Activated effector memory CD4-positive, alpha-beta T cell treated with Interleukin-2 at 50 U/mL for 16 hours (primary cell): ENCODE data around the gene ZMIZ1.

Source experiments
- DNase-seq: peaks from one replicate; pipeline ENCODE4 v3.0.0-alpha.2; 2020

Gene ZMIZ1

DNA sequence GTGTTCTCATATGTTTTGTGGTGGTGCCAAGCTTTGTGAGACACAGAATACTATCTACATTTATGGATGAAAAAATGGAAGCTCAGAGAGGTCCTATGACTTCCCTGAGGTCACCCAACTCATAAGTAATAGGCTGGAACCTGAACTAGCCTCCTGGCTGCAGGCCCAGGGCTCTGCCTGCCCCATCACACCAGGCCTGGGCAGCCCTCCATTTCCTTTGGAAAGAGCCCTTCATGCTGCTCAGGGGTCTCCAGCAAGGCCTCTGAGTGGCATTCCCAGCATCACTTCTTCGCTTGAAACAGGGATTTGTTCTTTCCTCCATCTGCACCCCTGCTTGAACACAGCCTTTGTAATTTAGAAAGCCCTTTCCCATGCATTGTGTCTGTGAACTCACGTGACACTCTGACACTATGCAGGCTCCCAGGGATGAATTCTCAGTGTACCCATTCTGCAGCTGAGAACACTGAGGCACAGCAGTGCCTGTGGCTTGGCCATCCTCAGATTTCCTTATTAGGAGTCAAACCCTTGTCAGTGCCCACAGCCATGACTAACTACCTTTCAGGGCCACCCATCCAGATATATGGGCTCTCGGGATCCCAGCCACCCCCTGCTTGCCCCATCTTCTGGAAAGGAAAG is 150.7 kb downstream of the ZMIZ1 start:
- no peak for DNase-seq

DNA sequence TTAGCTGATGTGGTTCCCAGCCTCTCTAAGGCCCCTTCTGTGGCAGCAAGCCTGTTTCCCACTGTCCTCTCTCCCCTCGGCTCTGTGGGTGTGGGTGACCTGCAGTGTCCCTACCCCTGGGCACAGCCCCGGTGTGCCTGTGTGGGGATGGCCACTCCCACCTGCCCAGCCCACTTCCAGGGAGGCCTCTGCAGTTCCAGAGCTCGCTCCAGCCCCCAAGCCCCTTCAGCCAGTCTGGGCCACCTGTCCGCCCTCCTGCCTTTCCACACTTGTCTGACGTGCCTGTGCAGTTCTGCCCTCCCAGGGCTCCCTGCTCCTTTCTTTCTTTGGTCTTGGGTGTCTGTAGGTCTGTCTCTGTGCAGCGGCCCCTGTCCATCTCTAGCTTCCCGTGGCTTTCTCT is 151.5 kb downstream of the ZMIZ1 start:
- DNase-seq = no peak

DNA sequence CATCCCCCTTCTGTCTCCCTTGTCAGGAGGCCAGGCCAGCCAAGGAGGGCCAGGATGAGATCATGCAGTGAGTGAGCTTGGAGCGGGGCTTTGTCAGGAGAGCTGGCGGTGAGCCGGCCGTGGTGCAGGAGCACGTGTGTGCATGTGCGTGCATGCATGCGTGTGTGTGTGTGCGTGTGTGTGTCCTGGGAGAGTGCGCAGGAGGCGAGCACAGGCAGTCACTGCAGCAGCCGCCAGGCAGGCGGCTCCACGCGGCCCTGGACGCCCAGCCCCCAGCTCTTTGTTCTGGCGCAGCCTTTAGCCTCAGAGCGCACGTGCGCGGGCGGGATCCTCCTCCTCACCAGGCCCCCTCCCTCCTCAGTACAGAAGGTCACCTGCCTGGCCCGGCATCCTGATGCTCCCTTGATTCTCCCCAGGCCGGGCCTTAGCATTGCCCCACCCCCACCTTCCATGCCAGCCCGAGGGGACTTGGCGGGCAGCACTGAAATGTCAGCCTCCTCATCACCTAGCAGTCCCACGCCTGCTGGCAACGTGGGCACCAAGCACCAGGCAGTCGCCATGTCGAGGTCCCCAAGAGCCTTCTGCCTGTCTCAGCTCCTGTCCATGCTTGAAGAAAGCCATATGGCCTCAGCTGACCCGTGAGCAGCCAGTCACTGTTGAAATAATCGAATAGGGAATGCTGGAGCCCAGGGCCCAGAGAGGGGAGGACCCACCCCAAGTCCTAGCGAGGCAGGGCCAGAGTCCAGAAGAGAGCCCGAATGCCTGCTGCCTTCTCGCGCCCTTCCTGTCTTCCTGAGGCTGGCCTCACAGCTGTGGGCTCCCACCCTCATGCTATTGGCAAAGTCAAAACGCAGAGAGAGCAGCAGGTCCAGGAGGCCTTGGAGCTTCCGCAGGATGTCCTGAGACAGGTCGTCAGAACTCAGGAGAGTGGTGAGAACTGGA is 152.6 kb downstream of the ZMIZ1 start:
- no peak for DNase-seq

DNA sequence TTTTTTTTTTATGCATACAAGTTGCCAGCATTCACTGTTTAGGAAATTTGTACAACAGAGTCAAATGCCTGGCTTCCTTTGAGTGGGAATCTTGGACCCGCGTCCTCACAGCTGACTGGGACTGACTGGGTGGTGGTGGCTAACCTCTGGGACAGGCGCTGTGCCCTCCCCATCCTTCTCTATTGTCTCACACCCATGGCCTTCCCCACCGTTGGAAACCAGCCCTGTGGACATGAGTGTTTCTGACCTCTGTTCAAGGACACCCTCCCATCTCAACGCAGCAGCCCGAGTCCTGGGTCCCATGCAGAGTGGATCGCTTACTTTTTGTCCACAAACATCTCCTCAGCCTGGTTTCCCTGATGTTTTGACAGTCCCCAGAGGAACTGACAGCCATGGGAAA is 153.4 kb downstream of the ZMIZ1 start:
- DNase-seq = no peak

DNA sequence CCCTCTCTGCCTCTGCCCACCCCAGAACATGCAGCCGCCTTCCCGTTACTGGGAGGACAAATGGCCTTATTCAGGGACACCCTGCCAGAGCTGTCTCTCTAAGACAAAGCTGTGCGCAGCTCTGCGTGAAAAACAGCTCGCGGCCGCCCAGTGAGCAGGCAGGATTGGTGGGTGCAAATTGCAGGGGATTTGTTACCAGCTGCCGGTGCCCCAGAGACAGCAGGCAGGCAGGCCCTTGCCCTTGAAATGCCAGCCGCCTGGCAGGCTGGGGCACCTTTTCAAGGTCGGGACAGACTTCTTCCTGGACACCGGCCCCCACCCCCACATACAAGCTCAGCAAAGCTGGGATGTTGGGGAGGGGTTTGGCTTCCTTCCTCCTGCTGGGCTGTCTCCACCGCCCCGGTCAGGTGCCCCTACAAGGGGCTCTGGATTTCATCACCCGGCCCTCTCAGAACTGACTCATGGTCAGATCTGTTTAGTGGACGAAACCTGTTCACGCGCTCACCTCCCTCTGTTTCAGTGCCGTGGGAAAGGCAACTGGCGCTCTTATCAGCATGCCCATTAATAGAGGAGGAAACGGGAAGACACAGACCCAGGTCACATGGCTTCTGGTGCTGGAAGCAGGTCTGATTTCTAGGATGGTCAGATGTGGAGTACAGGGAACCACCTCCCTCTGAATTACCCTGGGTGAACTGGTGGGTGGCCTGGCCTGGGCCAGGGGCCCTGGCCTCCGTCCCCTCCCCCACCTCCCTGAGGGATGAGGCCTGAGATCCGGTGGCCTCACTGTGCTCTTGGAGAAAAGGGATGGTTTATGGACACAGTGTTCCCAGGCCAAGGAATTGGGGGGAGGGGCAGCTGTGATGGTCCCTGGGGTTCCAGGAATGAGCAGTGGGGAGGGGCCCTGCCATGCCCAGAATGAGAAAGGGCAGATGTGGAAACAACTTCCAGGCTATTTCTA is 154.6 kb downstream of the ZMIZ1 start:
- DNase-seq = no peak

DNA sequence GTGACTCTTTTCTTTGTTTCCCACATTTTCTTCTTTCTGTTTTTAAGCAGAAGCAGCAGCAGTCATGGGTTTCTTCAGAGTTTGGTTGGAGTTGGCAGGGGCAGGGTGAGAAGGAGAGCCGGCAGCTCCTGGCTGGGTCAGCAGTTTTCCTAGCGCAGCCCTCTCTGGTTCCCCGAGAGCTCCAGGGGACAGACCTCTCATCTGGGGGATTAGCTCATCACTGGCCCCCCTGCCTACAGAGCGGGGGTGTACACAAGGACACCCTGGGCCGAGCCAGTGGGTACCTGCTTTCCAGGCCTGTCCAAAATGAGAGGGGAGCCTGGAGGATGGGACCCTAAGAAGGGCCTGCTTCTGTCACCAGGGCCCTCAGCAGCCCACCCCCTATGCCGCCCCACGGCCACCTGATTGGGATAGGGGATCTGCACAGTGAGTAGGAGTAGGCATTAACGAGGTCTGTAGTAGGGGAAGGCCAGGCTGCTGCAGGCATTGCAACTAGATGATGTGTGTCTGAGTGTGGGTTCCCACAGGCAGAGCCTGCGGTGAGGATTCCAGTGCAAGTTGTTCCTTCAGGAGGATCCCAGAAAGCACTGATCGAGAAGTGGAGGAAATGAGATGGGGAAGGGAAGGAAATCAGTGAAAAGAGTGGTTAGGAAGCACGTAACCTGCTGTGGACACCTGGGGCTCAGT is 155.6 kb downstream of the ZMIZ1 start:
- no peak for DNase-seq

DNA sequence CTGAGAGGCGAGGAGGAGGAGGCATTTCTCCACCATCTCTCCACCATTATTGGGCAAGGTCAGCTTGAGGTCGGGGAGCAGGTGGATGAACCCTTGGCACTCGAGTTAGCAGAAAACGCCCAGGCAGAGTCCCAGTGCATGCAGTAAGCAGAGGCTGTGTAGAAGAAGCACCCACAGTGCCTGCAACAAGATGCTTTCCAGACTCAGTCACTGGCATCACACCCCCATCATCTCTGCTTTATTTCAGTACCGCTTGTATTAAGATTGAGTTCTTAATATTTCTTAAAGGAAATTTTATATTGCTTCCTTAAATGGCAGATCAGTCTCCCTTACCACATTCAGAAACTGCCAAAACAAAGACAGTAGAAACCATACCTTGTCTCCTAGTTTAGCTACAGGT is 156.2 kb downstream of the ZMIZ1 start:
- no peak for DNase-seq

DNA sequence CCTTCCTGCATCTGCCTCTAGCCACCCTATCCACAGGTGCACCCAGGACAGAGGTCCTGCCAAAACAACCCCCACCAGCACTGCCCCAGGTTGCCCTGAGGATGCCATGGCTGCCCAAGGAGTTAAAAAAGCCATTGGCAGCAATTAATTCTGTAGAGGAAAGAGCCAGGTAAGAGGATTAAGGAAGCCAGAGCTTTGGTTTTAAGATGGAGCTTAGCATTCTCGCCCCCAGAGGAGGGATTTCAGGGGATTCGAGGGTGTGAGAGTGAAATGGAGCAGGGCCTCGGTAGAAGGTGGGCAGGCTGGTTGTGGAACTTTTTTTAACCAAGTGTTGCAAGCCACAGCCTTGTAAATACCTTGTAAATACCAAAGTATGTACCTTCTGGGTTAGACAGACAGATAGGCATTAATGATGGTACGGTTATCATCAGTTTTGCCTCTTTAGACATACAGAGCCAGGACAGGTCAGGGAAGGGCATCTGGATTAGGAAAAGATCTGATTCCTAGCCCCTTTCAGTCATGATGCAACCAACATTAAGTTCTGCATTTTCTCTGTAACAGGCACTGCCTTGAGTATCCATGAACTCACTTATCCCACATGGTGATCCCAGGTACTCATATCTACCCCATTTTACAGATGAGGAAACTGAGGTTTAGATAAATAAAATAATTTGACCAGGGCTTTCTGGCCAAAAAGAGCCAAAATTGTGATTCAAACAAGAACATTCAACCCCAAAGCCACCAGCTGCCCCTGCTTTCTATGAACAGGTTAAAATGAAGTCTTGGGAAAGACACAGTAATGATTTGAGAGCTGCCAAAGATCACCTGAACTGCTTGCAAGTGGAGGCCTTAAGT is 157.9 kb downstream of the ZMIZ1 start:
- DNase-seq = no peak

DNA sequence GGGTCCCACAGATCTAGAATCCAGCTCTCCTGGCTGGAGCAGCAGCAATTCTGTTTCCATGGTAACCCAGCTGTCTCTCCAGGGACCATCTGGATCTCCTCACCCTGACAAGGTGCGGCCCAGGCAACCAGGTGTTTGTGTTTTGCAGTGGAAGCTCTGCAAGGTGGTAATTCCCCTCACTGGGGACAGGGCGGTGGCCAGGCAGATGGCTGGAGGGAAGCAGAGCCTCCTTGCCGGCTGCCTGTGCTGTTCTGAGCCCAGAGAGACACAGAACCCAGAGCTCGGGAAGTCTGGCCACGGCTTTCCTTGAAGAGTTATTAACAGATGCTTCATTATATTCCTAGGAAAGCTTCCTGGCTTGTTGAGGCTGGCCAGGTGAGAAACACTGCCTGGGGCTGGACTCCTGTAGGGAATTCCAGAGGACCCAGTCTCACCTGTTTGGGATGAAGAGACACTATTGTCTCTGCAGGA is 160.3 kb downstream of the ZMIZ1 start:
- no peak for DNase-seq

DNA sequence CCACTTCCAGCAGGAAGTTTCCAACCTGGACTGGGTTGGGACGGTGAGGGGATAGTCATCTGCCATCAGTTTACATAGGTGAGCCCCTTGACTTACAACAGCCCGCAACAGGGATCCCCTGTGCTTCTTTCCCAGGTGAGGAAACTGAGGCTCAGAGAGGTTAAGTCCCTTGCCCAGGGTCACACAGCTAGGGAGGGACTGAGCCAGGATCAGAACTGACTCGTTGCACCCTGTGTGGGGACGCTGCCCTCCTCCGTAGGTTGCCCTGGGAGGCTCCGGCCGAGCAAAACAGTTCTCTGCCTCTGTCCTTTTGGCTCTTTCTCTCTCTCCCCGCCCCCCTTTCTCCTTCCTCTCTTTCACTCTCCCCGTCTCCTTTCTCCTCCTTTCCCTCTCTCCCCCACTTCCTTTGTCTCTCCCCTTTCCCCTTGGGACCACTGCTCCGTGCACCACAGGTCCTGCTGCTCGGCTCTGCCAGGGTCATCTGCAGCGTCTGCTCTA is 161.1 kb downstream of the ZMIZ1 start:
- no peak for DNase-seq

DNA sequence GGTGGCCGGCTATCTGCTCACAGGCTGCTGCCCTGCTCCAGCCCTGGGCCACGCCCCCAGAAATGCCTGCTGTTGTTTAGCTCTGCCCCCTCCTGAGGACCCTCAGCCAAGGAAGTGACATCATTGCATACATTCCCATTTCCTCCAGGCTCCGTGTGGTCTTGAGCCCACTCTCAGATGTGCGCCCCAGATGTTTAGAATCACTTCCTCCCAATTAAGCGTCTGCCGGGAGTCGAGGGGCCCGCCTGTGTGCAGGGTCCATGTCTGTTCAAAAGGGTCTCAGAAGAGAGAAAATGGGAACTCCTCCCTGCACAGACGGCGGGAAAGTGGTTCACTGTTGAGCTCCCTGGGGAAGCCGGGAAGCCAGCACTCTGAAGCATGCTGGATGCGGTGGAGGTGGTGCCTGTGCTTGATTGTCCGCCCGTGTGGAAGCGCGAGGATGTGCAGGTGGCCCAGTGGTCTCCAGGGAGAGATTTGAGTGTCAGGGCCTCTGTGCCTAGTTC is 161.6 kb downstream of the ZMIZ1 start:
- no peak for DNase-seq

DNA sequence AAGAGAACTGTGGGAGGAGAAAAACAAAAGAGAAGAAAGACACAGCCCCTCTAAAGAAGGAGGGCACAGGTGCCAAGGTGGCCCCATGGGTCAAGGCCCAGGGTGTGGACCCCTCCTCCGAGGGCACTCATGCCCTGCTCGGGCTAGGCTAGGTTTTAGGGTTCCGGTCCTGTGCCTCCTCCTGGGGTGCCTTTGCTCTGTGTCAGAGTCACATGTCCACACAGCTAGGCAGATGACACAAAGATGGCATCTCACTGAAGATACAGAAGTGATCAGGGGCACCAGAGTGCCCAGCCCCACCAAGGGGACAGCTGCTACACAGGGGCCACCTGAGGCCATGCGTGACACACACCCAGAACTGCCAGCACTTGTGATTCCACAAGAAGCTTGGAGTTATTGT is 162.1 kb downstream of the ZMIZ1 start:
- DNase-seq = no peak

DNA sequence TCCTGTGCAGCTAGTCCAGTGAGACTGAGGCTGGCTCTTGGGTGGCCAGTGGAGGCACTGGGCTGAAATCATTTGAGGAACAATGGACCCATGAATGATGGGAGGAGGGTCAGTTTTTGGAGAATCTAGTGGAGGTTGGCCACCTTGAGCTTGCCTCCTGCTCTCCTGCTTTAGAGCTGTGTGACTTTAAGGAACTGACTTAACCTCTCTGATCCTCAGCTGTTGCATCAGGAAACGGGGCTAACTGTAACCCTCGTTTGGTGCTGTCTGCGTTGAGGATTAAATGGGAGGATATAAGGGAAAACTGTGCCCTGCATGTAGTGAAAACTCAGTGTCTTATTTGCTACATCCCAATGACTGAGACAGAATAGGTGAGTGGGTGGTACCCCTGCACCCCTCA is 163.1 kb downstream of the ZMIZ1 start:
- no peak for DNase-seq

DNA sequence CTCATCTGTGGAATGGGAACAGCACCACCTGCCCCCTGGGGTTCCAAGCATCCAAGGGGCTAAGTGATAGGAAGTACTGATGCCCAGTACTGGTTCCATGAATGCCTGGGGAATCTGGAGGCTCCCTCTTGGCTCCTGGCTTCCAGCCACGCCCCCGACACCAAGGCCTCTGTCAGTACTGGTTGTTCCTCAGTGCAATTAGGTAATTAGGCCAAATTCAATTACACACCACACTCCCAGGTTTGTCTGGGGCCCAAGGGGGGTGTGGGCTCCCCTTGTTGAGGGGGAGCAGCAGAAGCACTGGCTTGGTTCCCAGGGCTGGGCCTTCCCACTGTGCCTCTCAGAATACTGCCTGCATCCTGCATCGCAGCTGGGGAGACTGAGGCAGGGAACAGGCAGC is 164.1 kb downstream of the ZMIZ1 start:
- no peak for DNase-seq

DNA sequence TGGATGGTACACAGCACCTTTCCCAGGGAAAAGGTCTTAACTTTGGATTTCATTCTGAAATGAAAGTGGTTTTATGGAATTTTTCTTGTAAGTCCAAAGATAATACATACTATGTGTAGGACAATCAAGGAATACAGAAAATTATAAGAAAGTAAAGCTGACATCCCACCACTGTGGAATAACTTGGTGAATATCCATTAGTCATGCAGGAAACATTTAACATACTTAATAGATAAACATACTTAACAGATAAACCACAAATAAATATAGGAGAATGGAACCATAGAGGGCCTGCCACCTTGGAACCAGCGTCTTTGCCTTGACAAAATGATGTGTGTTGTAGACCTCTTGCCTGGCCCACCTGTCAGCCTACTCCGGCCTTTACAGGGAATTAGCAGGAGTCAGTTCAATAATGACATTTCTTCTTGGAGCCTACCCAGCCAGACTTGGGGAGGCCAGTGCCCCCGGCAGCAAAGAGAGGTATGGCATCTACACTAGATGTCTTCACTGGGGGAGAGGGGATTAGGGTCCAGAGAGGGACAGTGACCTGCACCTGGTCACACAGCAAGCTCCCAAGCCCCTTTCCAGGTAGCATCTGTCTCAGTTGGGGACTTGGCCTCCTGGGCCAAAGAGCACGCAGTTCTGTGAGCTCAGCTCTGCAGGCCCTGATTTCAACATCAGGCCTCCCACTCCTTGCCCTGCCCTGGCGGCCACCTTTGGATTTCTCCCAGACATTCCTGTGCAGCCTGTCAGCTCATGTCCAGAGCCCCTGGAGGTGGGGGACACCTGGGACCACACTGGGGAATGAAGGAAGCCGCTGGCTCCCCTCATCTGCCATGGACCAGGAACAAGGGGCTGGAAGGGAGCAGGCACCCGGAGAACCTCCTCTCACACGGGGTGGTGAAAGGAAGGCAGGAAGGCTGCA is 165.9 kb downstream of the ZMIZ1 start:
- DNase-seq = no peak

DNA sequence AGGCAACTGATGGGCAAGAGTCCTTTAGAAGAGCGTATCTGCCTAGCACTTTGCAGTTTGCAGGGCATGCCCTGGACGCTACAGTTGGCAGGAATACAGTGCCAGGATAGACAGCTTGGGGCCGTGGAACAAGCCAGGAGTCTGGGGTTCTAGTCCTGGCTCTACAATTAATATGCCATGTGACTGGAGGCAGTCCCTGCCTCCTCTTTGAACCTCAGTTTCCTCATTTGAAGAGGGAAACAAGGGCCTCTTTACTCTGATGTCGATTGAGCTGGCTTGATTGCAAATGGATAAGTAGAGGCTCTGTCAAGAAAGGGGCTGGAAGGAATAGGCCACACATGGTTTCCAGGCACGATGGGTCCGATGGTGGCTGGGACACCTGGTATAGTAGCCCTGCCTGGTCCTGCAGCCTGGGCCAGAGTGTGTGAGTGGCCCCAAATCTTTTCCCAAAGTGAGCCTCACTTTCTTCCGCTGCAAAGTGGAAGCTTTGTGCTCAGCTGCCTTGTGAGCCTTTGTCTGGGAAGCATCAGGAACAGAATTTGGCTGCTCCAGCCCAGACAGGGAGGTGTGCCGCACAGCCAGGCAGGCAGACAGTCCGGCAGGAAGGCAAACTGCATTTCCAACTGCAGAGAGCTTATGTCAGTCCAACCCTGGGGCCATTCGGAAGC is 167.1 kb downstream of the ZMIZ1 start:
- DNase-seq = no peak

DNA sequence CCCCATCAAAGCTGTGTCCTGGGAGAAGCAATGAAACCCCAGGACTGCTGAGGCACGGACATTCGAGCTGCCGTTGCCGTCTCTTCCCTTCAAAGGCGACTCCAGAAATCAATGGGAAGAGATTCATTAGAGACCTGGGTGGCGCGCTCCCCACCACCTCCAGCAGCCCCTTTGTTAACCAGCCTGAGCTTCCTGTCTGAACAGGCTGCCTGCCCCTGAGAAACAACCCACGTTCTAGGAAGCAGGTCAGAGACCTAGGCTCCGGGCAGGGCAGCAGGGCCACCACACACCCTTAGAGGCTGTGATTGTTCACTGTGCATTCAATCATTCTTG is 167.6 kb downstream of the ZMIZ1 start:
- no peak for DNase-seq

DNA sequence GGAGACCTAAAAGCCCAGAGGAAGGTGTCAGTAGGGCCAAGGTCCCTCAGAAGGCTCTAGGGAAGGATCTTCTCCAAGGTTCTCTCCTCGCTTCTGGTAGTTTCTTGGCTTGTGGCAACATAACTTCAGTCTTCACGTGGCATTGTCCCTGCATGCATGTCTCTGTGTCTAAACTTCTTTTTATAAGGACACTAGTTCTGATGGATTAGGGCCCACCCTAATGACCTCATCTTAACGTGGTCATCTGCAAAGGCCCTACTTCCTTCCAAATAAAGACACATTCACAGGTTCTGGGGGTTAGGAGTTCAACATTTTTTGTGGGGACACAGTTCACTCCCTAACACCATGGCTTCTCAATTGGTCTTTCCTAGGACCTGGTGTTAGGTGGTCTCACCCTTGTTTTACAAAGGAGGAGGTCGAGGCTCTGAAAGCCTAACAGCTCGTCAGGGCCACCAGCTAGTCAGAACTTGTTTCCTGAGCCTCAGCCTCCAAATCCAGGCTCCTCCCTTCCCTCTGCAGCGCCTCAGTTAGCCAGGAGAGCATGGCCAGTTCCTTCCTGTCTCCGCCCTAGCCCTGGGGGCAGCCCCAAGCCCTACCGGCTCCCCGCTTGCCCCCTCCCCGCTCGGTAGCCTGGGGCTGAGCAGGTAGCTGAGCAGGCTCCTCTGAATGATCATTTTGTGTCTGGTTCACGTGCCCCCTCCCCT is 168.8 kb downstream of the ZMIZ1 start:
- no peak for DNase-seq

DNA sequence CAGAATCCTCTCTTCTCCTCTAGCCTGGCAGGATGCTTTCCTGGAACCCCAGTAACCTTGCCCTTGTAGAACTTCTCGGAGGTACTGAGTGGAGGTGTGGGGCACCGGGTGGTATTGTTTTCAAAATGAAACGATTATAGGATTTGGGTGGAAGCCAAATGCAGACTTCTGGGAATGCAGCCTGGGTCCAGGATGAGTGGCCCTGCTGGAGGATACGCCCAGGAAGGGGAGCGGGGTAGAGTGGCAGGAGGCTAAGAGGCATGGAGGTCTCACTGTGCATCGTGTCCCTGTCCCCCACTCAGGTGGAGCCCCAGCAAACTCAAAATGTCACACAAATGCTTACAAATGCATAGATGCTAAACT is 169.4 kb downstream of the ZMIZ1 start:
- no peak for DNase-seq
